Keratinocyte (primary cell): ENCODE measurements around the gene PROSER1. TPM values are rescaled to one million over a fixed set of nuclear protein-coding genes. Genes with fewer than 3 reads are reported as not detected.
"Not testable (repeated sequence)": the region's sequence is repeated elsewhere in the genome, so short reads cannot be mapped to it uniquely, and the experiment has no call there.

Source experiments
- DNase-seq: peaks from one replicate; pipeline ENCODE4 v3.0.0-alpha.2; 2011; ENCODE audit warnings: low read depth, missing footprints, low spot score
- FAIRE-seq: peaks from 2 replicates; lab custom pipeline; 2011; peaks lifted over from hg19 to GRCh38; lab: Jason Lieb, UNC
- H2AFZ ChIP-seq: 2 replicates; pipeline ENCODE4 v1.6.0; 2012; ENCODE audit warnings: low read length, control low read depth, inconsistent platforms; ENCODE audit not compliant: control insufficient read depth
- H3K27ac ChIP-seq: 2 replicates; pipeline ENCODE4 v1.5.1; 2011; ENCODE audit warnings: low read length; ENCODE audit not compliant: control insufficient read depth, insufficient read depth
- H3K27me3 ChIP-seq: 3 replicates; pipeline ENCODE4 v1.6.0; 2011; ENCODE audit warnings: low read length; ENCODE audit not compliant: control insufficient read depth, insufficient read depth; ENCODE audit errors: extremely low read depth
- H3K36me3 ChIP-seq, 2 experiments: 2 replicates in 1 of 2; 3 replicates in 1 of 2; pipeline ENCODE4 v1.5.1; 2011; ENCODE audit warnings: low read length in 2 of 2, mild to moderate bottlenecking in 1 of 2; ENCODE audit not compliant: control insufficient read depth in 2 of 2, insufficient read depth in 2 of 2; ENCODE audit errors: extremely low read depth in 1 of 2
- H3K4me1 ChIP-seq: 3 replicates; pipeline ENCODE4 v1.5.1; 2011; ENCODE audit warnings: low read length; ENCODE audit not compliant: control insufficient read depth, insufficient read depth; ENCODE audit errors: extremely low read depth
- H3K4me2 ChIP-seq: 3 replicates; pipeline ENCODE4 v1.6.0; 2011; ENCODE audit warnings: low read depth, low read length; ENCODE audit not compliant: control insufficient read depth, insufficient read depth; ENCODE audit errors: extremely low read depth
- H3K4me3 ChIP-seq, 3 experiments: fragments of 200-600 bp in 1 of 3; sonication (generic) in 1 of 3; 2 replicates in 2 of 3; 3 replicates in 1 of 3; pipeline ENCODE4 v1.5.1; 2011 to 2016; ENCODE audit warnings: low read length in 3 of 3, mild to moderate bottlenecking in 3 of 3, control low read depth in 2 of 3, inconsistent platforms in 1 of 3, low read depth in 1 of 3, mixed read lengths in 1 of 3, mixed run types in 1 of 3, moderate library complexity in 1 of 3; ENCODE audit not compliant: control insufficient read depth in 2 of 3, insufficient read depth in 2 of 3; ENCODE audit errors: extremely low read depth in 1 of 3
- H3K79me2 ChIP-seq: 2 replicates; pipeline ENCODE4 v1.6.0; 2012; ENCODE audit warnings: low read length; ENCODE audit not compliant: control insufficient read depth, insufficient read depth
- H3K9ac ChIP-seq: 3 replicates; pipeline ENCODE4 v1.6.0; 2011; ENCODE audit warnings: low read length; ENCODE audit not compliant: control insufficient read depth, insufficient read depth; ENCODE audit errors: extremely low read depth
- H3K9me1 ChIP-seq: 3 replicates; pipeline ENCODE4 v1.6.0; 2011; ENCODE audit warnings: low read length; ENCODE audit not compliant: control insufficient read depth, insufficient read depth; ENCODE audit errors: extremely low read depth
- H3K9me3 ChIP-seq: 2 replicates; pipeline ENCODE4 v1.5.1; 2012; ENCODE audit warnings: low read depth, low read length; ENCODE audit not compliant: control insufficient read depth
- H4K20me1 ChIP-seq: 3 replicates; pipeline ENCODE4 v1.6.0; 2011; ENCODE audit warnings: low read length; ENCODE audit not compliant: control insufficient read depth, insufficient read depth; ENCODE audit errors: extremely low read depth
- EZH2 ChIP-seq: IDR thresholded peaks from one replicate; pipeline ENCODE4 v1.6.1; 2012; ENCODE audit warnings: inconsistent platforms, mild to moderate bottlenecking, low read length, moderate library complexity
- dilution Hi-C: fragments of 300-500 bp; cut with MboI; formaldehyde crosslinking; loops from one replicate; pipeline ENCODE4 v1.7.0; 2020; ENCODE audit warnings: low sequenced_read_pairs; ENCODE audit not compliant: extremely low pct_ligation_motif_present
- polyA minus RNA-seq, 3 experiments: library from RNA; depleted of rRNA, polyadenylated mRNA; stranded (reverse); fragments of >200 nt; gene quantifications; 1 replicate in 1 of 3; 2 replicates in 1 of 3; 3 replicates in 1 of 3; pipeline ENCODE4 v1.2.3, GENCODE V29; 2011
- polyA plus RNA-seq, 5 experiments: library from polyadenylated mRNA; depleted of rRNA in 3 of 5; stranded (reverse) in 3 of 5; stranded (forward) in 1 of 5; unstranded in 1 of 5; fragments of >200 nt; gene quantifications; 1 replicate in 1 of 5; 2 replicates in 3 of 5; 3 replicates in 1 of 5; pipeline versions ENCODE4 v1.2.1 to v1.2.3, GENCODE V29; 2011 to 2012; ENCODE audit warnings: missing spikeins in 2 of 5, low read depth in 1 of 5, low replicate concordance in 1 of 5
- TF ChIP-seq, protein P1 (sequence below), 3 experiments: IDR thresholded peaks in 1 of 3; conservative IDR thresholded peaks in 1 of 3; optimal IDR thresholded peaks in 1 of 3; 2 replicates in 2 of 3; 3 replicates in 1 of 3; pipeline versions ENCODE3 to v1.5.1; 2011; ENCODE audit warnings: low read length in 3 of 3, mild to moderate bottlenecking in 3 of 3, moderate library complexity in 2 of 3, control low read depth in 1 of 3, inconsistent platforms in 1 of 3; ENCODE audit not compliant: insufficient read depth in 2 of 3; ENCODE audit errors: extremely low read depth in 1 of 3

The PROSER1 gene
- 7.0 to 16.9 TPM (median 14.5 TPM) in 3 replicates for polyA plus RNA-seq
- polyA plus RNA-seq (2011; ENCODE audit: low read depth): 23.8 TPM
- polyA plus RNA-seq (2011; cell fraction: cytosol; rRNA removed): 10.9 and 16.8 TPM in 2 replicates
- polyA plus RNA-seq (2011; cell fraction: nucleus; rRNA removed): 24.9 and 27.2 TPM in 2 replicates
- 11.6 and 12.4 TPM in 2 replicates for polyA plus RNA-seq (2012; ENCODE audit: low replicate concordance)
- polyA minus RNA-seq: 8.2 to 14.8 TPM (median 12.1 TPM) in 3 replicates
- polyA minus RNA-seq (2011; cell fraction: cytosol; rRNA and poly(A)+ RNA removed): 11.7 TPM
- polyA minus RNA-seq (2011; cell fraction: nucleus; rRNA and poly(A)+ RNA removed): 9.3 and 11.5 TPM in 2 replicates

DNA sequence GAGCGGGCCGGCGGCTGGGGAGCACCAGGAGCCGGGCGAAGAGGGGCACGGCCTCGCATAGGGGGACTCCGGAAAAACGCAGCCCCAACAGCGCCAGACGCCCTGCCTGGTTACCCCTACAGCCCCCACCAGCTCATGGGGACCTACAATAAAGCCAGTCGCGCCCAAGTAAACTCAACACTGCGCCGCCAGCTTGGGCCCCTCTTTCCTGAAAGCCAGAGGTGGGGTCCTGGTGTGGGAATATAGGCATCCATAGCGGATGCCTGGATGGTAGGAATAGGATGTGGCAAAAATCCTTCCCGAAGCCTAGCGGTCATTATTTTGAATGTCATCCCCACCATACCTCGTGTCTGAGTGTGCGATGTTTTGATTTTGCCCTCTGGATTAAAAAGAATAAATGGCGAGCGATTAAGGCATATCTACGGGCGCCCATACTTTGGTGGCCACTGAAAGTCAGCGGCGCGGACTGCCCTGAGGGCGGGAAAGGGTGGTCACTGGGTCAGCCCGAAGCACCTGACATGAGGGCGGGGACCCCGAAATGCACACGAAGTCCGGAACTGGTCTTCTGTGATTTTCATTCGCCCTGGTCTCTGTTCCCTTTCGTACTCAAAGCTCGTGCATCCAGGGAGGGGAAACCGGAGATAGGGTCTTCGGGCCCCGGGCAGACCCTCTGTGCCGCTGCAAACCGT is at the start of gene PROSER1, which contains the start of gene NHLRC3:
Gene PROSER1 (minus strand): TSS at position 210 of the 689 bp plus-strand sequence. CDS start 847 bp downstream, outside the sequence.
Gene NHLRC3 (plus strand): TSS at position 577 of the 689 bp plus-strand sequence. CDS start 184 bp downstream, outside the sequence.
- FAIRE-seq: peak; percentile 63
- Histone ChIP-seq H3K79me2 (peaks cover 51% of the 10 kb centered on the region), H3K4me1 (peaks cover 5% of the 10 kb centered on the region), H3K9me1 (no peaks in the 10 kb centered on the region), H3K27ac (peak within 1 kb of the TSS; percentile 88), H3K36me3 (no peaks in the 10 kb centered on the region), H3K9ac (peak within 1 kb of the TSS; percentile 82), H2AFZ (peak within 1 kb of the TSS; percentile 99), H3K4me2 (peak within 1 kb of the TSS; percentile 95), H3K9me3 (no peaks in the 10 kb centered on the region), H3K27me3 (no peaks in the 10 kb centered on the region), H4K20me1 (no peaks in the 10 kb centered on the region), H3K4me3 (peak within 1 kb of the TSS; percentile 79 to 99 (median 91))
- dilution Hi-C loops: no loop called here
- no peak for DNase-seq
- no peak for TF ChIP-seq EZH2
- TF ChIP-seq, protein P1, sequence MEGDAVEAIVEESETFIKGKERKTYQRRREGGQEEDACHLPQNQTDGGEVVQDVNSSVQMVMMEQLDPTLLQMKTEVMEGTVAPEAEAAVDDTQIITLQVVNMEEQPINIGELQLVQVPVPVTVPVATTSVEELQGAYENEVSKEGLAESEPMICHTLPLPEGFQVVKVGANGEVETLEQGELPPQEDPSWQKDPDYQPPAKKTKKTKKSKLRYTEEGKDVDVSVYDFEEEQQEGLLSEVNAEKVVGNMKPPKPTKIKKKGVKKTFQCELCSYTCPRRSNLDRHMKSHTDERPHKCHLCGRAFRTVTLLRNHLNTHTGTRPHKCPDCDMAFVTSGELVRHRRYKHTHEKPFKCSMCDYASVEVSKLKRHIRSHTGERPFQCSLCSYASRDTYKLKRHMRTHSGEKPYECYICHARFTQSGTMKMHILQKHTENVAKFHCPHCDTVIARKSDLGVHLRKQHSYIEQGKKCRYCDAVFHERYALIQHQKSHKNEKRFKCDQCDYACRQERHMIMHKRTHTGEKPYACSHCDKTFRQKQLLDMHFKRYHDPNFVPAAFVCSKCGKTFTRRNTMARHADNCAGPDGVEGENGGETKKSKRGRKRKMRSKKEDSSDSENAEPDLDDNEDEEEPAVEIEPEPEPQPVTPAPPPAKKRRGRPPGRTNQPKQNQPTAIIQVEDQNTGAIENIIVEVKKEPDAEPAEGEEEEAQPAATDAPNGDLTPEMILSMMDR (optimal IDR thresholded peaks at IDR 0.05 in 1 of 3, IDR thresholded peaks at IDR 0.05 in 1 of 3, conservative IDR thresholded peaks at IDR 0.05 in 1 of 3; ENCODE audit: extremely low read depth in 1 of 3, insufficient read depth in 2 of 3, low read length in 3 of 3): no peak

DNA sequence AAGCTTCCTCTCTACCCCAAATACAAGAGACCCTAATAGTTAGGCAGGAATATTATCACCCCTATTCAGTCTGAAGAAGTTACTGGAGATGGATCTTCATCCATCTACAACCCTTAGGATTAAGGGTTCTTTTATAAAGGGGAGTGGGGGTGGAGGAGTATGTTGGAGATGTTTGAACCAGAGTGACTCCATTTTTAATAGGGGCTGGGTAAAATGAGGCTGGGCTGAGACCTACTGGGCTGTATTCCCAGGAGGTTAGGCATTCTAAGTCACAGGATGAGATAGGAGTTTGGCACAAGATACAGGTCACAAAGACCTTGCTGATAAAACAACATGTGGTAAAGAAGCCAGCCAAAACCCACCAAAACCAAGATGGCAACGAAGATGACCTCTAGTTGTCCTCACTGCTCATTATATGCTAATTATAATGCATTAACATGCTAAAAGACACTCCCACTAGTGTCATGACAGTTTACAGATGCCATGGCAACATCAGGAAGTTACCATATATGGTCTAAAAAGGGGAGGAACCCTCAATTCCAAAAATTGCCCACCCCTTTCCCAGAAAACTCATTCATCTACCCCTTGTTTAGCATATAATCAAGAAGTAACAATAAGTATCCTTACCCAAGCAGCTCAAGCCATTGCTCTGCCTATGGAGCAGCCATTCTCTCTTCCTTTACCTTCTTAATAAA is 48.5 kb upstream of the PROSER1 start:
- H3K79me2 ChIP-seq, H3K36me3 ChIP-seq, H3K4me3 ChIP-seq, H3K9me3 ChIP-seq, H3K4me1 ChIP-seq, dilution Hi-C loops, H3K9me1 ChIP-seq, H3K9ac ChIP-seq, H3K4me2 ChIP-seq, DNase-seq, FAIRE-seq, H4K20me1 ChIP-seq, H2AFZ ChIP-seq, H3K27ac ChIP-seq, H3K27me3 ChIP-seq: not testable (repeated sequence)
